ENCODE results near the gene SCAF8. TPM values are rescaled to one million over a fixed set of nuclear protein-coding genes. Genes with fewer than 3 reads are reported as not detected.

The SCAF8 gene
- total RNA-seq, 2 experiments from 2014 or later, result 34.3 to 36.1 TPM

DNA sequence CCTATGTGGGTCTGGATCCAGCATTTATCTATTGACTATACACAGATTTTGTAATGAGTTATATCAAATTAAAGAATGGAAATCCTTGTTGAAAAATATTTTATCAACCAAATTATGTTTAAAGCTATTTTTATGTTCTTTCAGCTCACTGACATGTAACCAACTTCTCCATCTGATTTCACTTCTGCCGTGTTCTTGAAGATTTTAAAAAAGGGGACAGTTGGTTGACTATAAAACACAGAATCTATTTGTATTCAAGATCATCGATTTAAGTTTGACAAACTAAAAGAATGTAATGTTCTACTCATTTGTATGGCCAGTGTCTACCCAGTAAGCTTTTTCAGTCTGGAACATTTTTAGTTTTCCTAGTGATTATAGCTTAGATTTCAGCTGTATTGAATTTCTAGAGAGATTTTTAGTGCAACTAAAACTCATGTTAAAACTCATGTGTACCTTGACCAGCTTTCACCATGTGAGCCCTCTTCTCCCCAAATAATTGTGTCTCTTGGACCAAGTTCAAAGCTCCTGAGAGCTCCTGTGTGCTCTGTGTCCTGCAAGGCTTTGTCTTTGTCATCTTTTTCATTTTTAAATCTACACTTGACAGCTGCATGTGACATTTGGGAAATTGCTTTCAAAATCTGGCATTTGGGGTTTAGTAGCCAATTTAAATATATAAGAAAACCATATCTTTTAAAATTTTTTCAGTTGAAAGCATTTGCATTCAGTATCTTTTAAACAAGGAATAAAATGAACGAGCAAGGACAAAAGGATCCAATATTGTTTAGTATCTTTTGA lies 143.5 kb downstream of the SCAF8 start:
- CTCF ChIA-PET, result interaction anchor here (1.2 to 1.5 kb wide), 2 partner anchors 9 to 201 kb away, joined by 5 to 9 read pairs; no protein-coding TSS in a partner anchor
- H3K27ac Mint-ChIP-seq, result no peak overlapping the region
- no peaks in the 10 kb centered on the region for H3K36me3 Mint-ChIP-seq
- ATAC-seq (no peak), DNase-seq (no peak)
- no peaks in the 10 kb centered on the region for H3K27me3 Mint-ChIP-seq
- H3K4me1 Mint-ChIP-seq, result no peaks in the 10 kb centered on the region
- no peak overlapping the region for H3K4me3 Mint-ChIP-seq
- H3K9me3 Mint-ChIP-seq (ENCODE audit: low read depth), result no peaks in the 10 kb centered on the region

DNA sequence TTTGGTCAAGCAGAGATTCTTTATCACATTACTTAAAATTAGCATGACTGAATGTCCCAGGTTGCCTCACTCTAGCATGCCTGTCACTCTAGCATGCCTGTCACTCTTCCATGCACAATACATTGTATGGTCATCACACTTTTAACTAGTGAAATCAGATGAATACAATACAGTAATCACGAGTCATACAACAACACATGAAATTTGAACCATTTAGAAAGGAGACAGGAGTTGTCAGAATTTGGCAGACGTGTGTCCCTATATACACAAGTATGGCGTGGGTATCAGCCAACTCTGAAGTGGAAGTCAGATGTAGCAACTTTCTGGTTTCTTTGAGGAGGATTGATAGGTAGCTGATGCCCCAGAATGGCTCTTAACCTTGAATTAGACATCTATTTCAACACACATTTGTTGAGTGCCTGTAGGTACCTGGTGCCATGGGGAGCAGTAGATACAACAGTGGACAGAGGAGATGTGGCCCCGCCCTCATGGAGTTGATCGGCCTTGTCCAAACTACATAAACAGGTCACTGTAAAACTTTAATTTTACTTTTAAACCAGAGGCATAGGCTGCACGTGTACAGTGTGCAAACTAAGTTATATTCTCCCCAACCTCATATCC lies 145.8 kb downstream of the SCAF8 start:
- ATAC-seq, result no peak
- Mint-ChIP-seq H3K36me3 (no peaks in the 10 kb centered on the region), H3K4me3 (no peak overlapping the region), H3K9me3 (ENCODE audit: low read depth) (no peaks in the 10 kb centered on the region), H3K27me3 (no peaks in the 10 kb centered on the region), H3K4me1 (no peaks in the 10 kb centered on the region), H3K27ac (no peak overlapping the region)
- DNase-seq, result no peak
- CTCF ChIA-PET, result no interaction called here

DNA sequence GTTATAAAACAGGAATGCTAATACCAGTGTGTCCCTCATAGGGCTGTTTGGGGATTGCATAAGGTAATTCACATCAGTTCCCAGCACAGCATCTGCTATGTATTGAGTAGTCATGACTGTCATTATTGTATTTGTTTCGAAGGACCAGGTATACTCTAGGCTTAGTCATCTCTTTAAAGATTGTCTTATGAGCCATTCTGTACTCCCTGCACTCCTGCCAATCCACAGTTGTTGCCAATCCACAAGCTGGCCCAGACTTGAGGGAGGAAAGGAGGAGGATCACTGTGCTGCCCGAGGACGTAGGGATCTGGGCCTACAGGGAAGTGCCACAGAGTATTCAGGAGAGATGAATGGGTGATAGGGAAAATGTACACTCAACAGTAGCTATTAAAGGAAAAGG lies 148.9 kb downstream of the SCAF8 start:
- Mint-ChIP-seq H3K4me3 (no peak overlapping the region), H3K27me3 (no peaks in the 10 kb centered on the region), H3K36me3 (no peaks in the 10 kb centered on the region), H3K4me1 (no peaks in the 10 kb centered on the region), H3K27ac (no peak overlapping the region), H3K9me3 (ENCODE audit: low read depth) (no peaks in the 10 kb centered on the region)
- CTCF ChIA-PET, result no interaction called here
- ATAC-seq (no peak), DNase-seq (no peak)

Small RNA genes within 50 kb of the gene (microRNA-seq; reads per million reads assigned to microRNA genes)
- not detected for gene MIR1273C

Other genes with a start within 250 kb of the SCAF8 start
- gene CNKSR3, start 222.7 kb upstream of the SCAF8 start, total RNA-seq, result not detected

Data from activated CD8-positive, alpha-beta memory T cell treated with anti-CD3 and anti-CD28 coated beads, Interleukin-2, amount 10 ng/mL, durations not matched to agents 7 days and 5 days (primary cell).